GM23338 (cell line): ENCODE results near the gene TRAPPC12.

Source experiments
- EZH2 ChIP-seq: fragments of 200-600 bp; sonication (generic); IDR thresholded peaks from one replicate; pipeline ENCODE4 v1.8.0; 2017; ENCODE audit warnings: antibody characterized with exemption, mild to moderate bottlenecking, low read depth; ENCODE audit not compliant: unreplicated experiment
- EZH2phosphoT487 ChIP-seq: fragments of 200-600 bp; sonication (generic); IDR thresholded peaks from one replicate; pipeline ENCODE4 v1.8.1; 2018; ENCODE audit warnings: antibody characterized with exemption; ENCODE audit not compliant: unreplicated experiment
- POLR2AphosphoS5 ChIP-seq: IDR thresholded peaks from 2 replicates; pipeline ENCODE4 v1.6.1; 2016; ENCODE audit warnings: antibody characterized with exemption, low read depth
- TF ChIP-seq, protein P1 (sequence below), 2 experiments: fragments of 200-600 bp in 1 of 2; sonication (generic) in 1 of 2; conservative IDR thresholded peaks; 2 replicates each; pipeline versions ENCODE4 v1.5.1 to v1.6.1; 2016 to 2017; ENCODE audit warnings: antibody characterized with exemption in 2 of 2, low read depth in 2 of 2, mild to moderate bottlenecking in 2 of 2, moderate library complexity in 1 of 2

DNA sequence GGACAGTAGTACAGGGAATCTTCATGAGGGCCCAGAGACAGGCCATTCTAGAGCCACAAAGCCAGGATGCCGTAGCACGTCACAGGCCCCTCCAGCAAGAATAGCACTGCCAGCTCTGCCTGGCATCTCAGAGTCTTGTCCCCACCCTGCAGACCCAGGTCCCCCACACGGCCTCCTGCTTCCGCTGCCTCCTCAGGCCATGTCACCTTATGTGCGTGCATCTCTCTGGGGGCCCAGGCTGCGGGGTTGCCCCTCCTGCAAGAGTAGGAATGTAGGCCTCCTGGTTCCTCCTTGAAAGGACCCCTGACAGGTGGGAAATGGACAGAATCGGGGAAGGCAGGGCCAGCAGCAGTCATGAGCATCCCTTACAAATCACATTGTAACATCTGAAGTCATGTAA lies 90.0 kb downstream of the TRAPPC12 start:
- TF ChIP-seq POLR2AphosphoS5, result no peak
- no peak for TF ChIP-seq EZH2
- TF ChIP-seq, protein P1, sequence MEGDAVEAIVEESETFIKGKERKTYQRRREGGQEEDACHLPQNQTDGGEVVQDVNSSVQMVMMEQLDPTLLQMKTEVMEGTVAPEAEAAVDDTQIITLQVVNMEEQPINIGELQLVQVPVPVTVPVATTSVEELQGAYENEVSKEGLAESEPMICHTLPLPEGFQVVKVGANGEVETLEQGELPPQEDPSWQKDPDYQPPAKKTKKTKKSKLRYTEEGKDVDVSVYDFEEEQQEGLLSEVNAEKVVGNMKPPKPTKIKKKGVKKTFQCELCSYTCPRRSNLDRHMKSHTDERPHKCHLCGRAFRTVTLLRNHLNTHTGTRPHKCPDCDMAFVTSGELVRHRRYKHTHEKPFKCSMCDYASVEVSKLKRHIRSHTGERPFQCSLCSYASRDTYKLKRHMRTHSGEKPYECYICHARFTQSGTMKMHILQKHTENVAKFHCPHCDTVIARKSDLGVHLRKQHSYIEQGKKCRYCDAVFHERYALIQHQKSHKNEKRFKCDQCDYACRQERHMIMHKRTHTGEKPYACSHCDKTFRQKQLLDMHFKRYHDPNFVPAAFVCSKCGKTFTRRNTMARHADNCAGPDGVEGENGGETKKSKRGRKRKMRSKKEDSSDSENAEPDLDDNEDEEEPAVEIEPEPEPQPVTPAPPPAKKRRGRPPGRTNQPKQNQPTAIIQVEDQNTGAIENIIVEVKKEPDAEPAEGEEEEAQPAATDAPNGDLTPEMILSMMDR (conservative IDR thresholded peaks at IDR 0.05; ENCODE audit: low read depth in 2 of 2), result no peak
- no peak for TF ChIP-seq EZH2phosphoT487
